Activated CD4-positive, CD25-positive, alpha-beta regulatory T cell treated with anti-CD3 and anti-CD28 coated beads, Interleukin-2, amount 50 U/mL, for 16 hours (primary cell): ENCODE data around the gene UBE2O.
"Not testable (repeated sequence)": the region's sequence is repeated elsewhere in the genome, so short reads cannot be mapped to it uniquely, and the experiment has no call there.

Experiments
- DNase-seq: peaks from one replicate; pipeline ENCODE4 v3.0.0-alpha.2; 2020; ENCODE audit warnings: low read depth, low spot score

The UBE2O gene

DNA sequence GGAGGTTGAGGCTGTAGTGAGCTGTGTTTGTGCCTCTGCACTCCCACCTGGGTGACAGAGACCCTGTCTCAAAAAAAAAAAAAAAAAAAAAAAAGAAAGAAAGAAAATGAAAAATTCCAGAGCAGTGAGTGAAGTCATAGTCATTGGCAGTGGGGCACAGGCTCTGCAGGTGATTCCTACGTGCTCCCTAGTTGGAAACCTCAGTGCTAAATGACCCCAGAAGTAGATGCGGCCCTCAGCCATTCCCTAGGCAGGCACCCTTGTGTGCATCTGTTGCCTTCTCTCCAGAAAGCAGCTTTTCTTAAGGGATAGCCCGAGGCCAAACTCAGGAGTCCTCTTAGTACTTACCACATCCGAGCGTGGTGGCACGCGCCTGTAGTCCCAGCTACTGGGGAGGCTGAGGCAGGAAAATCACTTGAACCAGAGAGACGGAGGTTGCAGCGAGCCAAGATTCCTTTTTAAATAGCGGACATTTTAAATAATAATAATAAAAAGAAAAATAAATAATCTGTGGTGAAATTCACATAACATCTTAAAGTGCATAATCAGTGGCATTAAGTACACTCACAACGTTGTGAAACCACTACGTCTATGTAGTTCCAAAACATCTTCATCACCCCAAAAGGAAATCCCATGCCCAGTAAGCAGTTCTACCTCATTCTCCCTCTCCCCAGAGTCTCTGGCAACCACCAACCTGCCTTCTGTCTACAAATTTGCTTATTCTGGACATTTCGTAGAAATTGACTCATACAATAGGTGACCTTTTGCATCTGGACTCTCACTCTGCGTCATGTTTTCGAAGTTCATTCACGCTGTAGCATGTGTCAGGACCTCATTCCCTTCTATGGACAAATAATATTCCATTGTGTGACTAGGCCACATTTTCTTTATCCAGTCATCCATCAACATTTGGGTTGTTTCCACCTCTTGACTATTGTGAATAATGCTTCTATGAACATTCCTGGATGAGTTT is 81.0 kb downstream of the UBE2O start:
- DNase-seq: no peak

- no peak for DNase-seq
These were observed 82.5 kb downstream of the UBE2O start for GRCh38 chr17:76370261-76370993.

- no peak for DNase-seq
These were observed 83.1 kb downstream of the UBE2O start for GRCh38 chr17:76369804-76370203.

GRCh38 chr17:76369379-76369778 is 83.6 kb downstream of the UBE2O start:
- DNase-seq: no peak

GRCh38 chr17:76368545-76368944 is 84.4 kb downstream of the UBE2O start:
- no peak for DNase-seq

- no peak for DNase-seq
These were observed 85.3 kb downstream of the UBE2O start for GRCh38 chr17:76367642-76368041.

DNA sequence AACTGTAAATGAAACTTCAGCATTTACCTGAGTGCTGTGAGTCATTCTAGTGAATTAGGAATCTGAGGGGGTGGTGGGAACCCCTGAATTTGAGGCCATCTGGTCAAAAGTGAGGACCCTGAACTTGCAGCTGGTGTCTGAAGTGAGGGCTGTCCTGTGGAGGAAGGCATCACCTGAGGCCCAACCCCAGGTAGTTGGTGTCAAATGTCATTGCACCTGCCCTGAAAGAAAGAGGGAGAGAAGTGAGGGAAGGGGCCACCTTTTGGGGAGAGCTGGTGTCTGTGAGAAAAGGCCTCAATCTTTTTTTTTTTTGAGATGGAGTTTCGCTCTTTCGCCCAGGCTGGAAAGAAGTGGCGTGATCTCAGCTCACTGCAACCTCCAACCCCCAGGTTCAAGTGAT is 86.7 kb downstream of the UBE2O start:
- no peak for DNase-seq

DNA sequence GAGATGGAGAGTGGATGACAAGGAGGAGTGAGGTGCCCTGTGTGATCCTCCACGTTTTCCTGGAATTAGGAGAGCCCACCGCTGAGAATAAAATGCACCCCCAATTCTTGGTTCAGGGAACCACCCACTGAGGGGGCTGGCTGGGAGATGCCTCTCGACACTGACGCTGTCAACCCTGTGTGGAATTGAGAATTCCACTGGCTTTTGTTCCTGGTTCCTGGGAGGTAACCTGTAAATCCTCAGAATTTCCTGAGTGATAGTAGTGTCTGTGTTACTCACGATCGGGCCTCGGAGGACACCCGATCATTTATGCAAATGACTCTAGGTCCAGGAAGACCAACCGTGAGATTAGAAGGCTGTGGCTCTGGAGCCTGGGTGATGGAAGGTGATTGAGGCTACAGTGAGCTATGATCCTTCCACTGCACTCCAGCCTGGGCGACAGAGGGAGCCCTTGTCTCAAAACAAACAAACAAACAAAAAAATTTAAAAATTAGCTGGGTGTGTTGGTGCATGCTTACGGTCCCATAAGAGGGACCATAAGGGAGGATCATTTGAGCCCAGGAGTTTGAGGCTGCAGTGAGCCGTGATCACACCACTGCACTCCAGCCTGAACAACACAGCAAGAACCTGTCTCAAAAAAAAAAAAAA is 87.6 kb downstream of the UBE2O start:
- no peak for DNase-seq

DNA sequence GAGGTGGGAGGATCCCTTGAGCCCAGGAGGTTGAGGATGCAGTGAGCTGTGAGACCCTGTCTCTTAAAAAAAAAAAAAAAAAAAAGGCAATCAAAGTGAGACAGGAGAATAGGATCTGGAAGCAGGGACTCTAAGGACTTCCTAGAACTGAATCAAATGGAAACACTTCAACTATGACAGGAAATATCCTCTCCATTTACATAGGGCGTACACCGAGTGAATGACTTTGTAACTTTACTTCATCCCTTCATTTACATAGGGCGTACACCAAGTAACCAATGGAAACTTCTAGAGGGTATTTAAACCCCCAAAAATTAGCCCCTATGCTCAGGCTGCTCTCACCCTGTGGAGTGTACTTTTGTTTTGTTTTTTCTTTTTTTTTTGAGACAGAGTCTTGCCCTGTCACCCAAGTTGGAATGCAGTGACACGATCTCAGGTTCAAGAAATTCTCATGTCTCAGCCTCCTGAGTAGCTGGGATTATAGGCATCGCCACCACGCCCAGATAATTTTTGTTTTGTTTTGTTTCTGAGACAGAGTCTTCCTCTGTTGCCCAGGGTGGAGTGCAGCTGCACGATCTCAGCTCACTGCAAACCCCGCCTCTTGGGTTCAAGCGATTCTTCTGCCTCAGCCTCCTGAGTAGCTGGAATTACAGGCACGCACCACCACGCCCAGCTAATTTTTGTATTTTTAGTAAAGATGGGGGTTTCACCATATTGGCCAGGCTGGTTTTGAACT is 89.7 kb downstream of the UBE2O start:
- DNase-seq: no peak

- DNase-seq: no peak
These were observed 92.5 kb downstream of the UBE2O start for GRCh38 chr17:76360461-76360860.

GRCh38 chr17:76359776-76360175 is 93.2 kb downstream of the UBE2O start:
- not testable (repeated sequence) for DNase-seq

DNA sequence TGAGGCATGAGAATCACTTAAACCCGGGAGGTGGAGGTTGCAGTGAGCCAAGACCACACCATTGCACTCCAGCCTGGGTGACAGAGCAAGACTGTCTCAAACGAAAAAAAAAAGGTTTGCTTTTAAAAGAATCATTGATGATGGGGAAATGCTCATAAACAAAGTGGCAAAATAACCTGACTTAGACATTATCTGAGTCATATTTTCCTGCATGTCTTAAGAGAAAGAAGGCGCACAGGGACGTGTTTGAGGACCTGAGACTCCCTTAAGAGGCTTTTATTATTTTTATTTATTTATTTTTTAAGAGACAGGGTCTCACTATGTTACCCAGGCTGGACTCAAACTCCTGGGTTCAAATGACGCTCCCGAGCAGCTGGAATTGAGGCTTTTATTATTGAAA is 93.6 kb downstream of the UBE2O start:
- no peak for DNase-seq

DNA sequence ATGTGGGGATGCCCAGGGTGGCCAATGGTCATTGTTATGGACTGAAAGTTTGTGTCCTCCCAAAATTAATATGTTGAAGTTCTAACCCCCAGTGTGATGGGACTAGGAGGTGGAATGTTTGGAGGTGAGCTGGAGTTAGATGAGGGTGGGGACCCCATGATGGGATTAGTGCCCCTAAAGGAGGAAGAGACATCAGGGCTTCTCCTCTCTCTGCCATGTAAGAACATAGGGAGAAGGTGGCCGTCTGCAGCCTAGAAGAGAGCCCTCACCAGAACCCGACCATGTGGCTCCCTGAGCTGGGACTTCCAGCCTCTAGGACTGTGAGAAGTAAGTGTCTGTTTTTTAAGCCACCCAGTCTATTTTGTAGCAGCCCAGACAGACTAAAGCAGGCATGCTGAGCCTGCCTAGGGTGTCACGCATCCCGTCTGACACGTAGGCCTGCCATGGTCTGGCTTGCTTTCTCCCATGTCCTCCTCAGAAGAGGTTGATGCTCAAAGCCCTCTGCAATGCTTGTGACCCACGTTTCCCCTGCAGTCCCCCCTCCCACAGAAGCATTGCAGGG is 95.3 kb downstream of the UBE2O start:
- no peak for DNase-seq

DNA sequence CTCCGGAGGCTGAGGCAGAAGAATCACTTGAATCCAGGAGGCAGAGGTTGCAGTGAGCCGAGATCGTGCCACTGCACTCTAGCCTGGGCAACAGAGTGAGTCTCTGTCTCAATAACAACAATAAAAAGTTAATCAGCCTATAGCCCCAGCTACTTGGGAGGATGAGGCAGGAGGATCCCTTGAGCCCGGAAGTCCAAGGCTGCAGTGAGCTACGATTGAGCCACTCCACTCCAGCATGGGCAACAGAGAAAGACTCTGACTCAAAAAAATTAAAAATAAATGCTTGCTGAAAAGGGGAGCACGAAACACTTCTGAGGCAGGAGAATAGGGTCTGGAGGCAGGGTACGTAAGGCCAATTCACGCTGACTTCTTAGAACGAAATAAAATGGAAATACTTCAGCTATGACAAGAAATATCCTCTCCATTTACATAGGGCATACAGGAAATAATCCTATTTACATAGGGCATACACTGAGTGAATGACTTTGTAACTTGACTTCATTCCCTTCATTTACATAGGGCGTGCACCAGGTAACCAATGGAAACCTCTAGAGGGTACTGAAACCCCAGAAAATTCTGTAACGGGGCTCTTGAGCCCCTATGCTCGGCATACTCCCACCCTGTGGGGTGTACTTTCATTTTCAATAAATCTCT is 96.0 kb downstream of the UBE2O start:
- no peak for DNase-seq

- DNase-seq: no peak
These were observed 98.1 kb downstream of the UBE2O start for GRCh38 chr17:76354747-76355310.

DNA sequence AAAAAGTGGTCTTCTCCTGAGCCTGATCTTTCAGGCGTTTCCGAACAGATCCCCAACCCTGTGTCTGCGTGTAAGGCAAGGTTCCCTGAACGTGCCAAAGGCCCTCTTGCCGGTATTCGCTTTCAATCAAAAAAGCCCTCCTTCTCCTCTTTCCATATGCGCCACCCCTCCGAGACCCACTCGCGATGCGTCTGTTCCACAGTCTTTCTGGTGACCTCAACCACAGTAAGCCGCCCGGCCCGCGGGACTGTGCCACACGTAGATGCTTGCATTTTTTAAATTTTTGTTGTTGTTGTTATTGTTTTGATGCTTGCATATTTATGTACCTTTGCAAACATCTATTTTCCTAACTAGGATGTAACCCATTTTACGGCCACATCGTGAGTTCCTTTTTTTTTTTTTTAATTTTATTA is 98.6 kb downstream of the UBE2O start:
- no peak for DNase-seq

DNA sequence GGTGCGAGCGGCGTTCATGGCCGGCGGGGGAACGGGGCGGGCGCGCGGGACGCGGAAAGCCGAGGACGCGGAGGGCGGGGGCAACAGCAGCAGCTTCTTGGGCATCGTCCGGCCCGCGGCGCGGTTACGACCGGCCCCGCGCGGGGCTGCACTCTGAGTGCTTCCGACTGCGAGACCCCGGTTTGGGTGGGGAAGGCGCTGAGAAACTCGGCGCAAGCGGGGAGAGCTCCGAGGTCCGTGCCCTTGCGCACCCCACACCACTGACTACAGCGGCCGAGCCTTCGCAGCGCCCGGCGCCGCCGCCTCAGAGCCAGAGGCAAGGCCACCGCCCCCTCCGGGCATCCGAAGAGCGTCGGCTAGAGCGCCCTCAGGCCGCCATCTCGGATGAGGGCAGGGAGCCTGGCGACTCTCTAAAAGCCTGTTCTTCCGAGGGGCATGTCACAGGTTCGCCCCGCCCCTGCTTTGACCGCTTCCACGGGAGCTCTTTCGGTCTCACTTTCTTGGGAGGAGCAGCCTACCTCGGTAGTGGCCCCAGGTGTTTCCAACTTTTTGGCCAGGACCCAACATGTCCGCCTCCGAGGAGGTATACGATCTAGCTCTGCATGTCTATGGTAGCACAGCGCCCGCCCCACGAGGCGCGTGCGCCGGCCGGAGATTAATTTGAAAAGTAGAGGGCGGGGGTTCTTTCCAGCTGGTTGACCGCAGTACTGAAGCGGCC is 99.2 kb downstream of the UBE2O start, which contains the start of gene PRPSAP1:
Gene PRPSAP1, minus strand, starts transcription at position 318 of the 718 bp plus-strand sequence. Its CDS starts 213 bp downstream, at position 105.
- peak; percentile 64 for DNase-seq

DNA sequence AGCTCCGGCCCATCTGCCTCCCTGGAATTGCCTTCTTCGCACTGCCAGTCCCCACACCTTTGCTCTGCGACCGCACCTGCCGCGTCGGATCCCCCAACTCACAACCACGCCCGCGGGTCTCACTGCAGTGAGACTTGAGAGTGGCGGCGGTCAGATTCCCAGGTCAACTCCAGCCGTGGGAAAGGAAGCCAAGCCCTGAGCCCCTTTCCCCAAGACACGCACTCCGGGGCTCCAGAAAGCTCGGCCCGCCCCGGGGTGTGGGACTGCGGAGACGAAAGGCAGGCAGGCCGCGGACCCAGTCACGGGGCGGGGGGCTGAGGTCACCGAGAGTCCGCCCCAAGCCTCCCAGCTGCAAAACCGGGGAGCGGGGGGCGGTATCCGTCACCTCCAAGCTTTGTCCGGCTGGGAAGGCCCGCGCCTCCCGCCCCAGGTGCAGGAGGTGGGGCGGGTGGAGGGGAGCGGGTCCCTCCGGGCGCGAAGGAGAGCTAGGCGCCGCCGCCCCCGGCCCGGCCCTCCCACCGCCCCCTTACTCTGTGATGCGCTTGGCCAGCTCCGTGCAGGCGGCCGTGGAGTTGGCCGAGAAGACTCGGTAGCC is 99.9 kb downstream of the UBE2O start:
- DNase-seq: no peak

- no peak for DNase-seq
These were observed 101.4 kb downstream of the UBE2O start for GRCh38 chr17:76351526-76352071.
